ENCODE measurements around the gene PRKRIP1.

Gene PRKRIP1

DNA sequence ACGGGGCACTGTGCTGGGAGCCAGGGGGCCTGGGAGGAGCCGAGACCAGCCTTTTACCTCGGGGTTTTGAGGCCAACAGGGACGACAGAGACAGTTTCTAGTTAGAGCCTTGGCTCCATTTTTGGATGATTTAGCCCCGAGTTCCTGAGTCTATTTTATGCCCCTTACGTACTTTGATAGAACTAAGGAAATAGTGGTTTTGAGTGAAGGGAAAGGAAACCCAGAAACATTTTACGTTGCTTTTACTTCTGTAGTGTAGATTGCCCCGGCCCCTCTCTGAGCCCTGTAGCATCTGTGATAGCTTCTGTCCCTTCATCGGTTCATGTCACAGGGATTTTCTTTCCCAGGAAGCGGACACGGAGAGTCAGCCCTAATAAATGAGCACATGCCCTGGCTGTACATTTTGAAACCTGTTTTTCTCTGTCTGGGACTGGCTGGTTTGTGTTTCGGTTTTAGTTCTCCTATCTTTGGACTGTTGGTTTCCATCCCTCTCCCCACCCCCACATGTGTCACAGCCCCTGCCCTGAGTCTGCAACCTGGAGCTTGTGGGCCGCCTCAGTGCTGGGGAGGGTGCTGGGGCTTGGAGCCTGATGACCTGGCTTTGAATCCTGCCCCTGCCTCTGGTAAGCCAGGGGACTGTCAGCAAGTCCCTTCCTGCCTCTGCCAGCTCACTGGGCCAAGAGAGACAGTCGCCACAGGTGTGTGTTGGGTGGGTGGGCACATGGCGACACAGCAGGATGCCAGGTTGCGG lies 30.3 kb downstream of the PRKRIP1 start:
- no peak overlapping the region for H3K4me3 ChIP-seq (ENCODE audit: low read depth, low read length)
- TF ChIP-seq POLR2A (IDR thresholded peaks at IDR 0.05; ENCODE audit: extremely low read depth, insufficient read length) (no peak), CTCF (IDR thresholded peaks at IDR 0.05; ENCODE audit: low read depth, low read length) (no peak), MYC (IDR thresholded peaks at IDR 0.05; ENCODE audit: low read depth, low read length) (no peak)
- TF ChIP-seq, protein P1, sequence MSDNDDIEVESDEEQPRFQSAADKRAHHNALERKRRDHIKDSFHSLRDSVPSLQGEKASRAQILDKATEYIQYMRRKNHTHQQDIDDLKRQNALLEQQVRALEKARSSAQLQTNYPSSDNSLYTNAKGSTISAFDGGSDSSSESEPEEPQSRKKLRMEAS (IDR thresholded peaks at IDR 0.05; ENCODE audit: low read depth, low read length): no peak
- no peak for DNase-seq (ENCODE audit: low read depth)

- no peak overlapping the region for H3K4me3 ChIP-seq (ENCODE audit: low read depth, low read length)
- DNase-seq (ENCODE audit: low read depth): no peak
- TF ChIP-seq, protein P1 (IDR thresholded peaks at IDR 0.05; ENCODE audit: low read depth, low read length): no peak
- TF ChIP-seq MYC (IDR thresholded peaks at IDR 0.05; ENCODE audit: low read depth, low read length) (no peak), POLR2A (IDR thresholded peaks at IDR 0.05; ENCODE audit: extremely low read depth, insufficient read length) (no peak), CTCF (IDR thresholded peaks at IDR 0.05; ENCODE audit: low read depth, low read length) (no peak)
Measured at GRCh38 chr7:102427019-102427405, 30.8 kb downstream of the PRKRIP1 start.

GRCh38 chr7:102429141-102429899 lies 33.2 kb downstream of the PRKRIP1 start:
- TF ChIP-seq POLR2A (IDR thresholded peaks at IDR 0.05; ENCODE audit: extremely low read depth, insufficient read length): no peak
- TF ChIP-seq CTCF (IDR thresholded peaks at IDR 0.05; ENCODE audit: low read depth, low read length): no peak
- TF ChIP-seq, protein P1 (IDR thresholded peaks at IDR 0.05; ENCODE audit: low read depth, low read length): no peak
- no peak for TF ChIP-seq MYC (IDR thresholded peaks at IDR 0.05; ENCODE audit: low read depth, low read length)
- no peak for DNase-seq (ENCODE audit: low read depth)
- no peak overlapping the region for H3K4me3 ChIP-seq (ENCODE audit: low read depth, low read length)

DNA sequence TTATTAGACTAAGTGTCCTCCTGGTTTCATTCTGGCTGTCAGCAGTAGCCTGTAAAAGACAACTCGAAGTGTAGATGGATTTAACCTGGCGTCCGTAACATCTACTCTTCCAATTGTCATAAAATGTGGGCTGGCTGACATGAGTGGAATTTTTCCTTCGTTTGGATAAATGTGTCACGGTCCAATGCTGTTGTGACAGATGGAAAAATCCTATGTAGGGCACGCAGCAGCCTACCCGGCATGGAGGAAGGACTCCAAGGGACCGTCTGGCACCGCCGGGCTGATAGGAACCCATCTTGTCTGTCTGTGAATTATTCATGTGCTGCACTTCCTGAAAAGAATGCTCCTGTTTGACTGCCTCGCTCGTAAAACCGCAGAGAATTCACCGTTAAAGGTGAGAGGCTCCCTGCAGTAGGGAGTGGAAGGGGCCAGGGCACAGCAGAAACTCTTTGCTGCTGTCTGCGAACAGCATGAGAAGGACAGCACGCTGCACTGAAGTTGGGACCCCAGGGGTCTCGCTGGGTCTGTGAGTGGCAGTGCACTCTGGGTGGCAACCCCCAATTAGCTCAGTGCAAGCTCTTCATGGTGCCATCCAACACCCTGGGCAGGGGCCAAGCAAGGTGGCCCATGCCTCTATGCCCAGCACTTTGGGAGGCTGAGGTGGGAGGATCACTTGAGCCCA lies 35.6 kb downstream of the PRKRIP1 start:
- no peak overlapping the region for H3K4me3 ChIP-seq (ENCODE audit: low read depth, low read length)
- peak; percentile 75 for DNase-seq (ENCODE audit: low read depth)
- TF ChIP-seq, protein P1 (IDR thresholded peaks at IDR 0.05; ENCODE audit: low read depth, low read length): peak; percentile 25; the same call in 1 of the 2 replicates
- 0 out of 2 replicates have a peak, but pooled peaks have one; percentile 4 for TF ChIP-seq MYC (IDR thresholded peaks at IDR 0.05; ENCODE audit: low read depth, low read length)
- TF ChIP-seq POLR2A (IDR thresholded peaks at IDR 0.05; ENCODE audit: extremely low read depth, insufficient read length): no peak

DNA sequence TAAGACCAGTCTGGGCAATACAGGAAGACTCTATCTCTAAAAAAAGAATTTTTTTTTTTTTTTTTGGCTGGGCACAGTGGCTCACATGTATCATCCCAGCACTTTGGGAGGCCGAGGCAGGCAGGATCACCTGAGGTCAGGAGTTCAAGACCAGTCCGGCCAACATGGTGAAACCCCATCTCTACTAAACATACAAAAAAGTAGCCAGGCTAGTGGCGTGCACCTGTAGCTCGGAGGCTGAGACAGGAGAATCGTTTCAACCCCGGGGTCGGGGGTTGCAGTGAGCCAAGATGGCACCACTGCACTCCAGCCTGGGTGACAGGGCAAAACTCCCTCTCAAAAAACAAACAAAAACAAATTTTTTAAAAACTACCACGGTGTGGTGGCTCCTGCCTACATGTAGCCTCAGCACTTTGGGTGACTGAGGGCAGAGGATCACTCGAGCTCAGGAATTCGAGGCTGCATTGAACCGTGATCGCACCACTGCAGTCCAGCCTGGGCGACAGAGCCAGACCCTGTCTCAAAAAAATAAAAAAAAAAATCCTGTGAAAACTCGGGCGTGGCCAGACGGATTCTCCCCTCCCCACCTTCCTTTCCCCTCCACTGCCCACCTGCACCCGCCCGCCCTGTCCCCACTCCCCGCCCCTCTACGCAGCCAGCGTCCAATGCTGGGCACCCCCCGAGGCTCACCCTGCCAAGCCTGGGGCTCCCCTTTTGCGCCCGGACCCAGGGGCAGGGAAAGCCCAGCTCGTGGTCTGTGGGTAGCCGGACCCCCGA lies 36.5 kb downstream of the PRKRIP1 start:
- TF ChIP-seq, protein P1 (IDR thresholded peaks at IDR 0.05; ENCODE audit: low read depth, low read length): no peak
- TF ChIP-seq MYC (IDR thresholded peaks at IDR 0.05; ENCODE audit: low read depth, low read length) (no peak), CTCF (IDR thresholded peaks at IDR 0.05; ENCODE audit: low read depth, low read length) (no peak)
- H3K4me3 ChIP-seq (ENCODE audit: low read depth, low read length): no peak overlapping the region
- DNase-seq (ENCODE audit: low read depth): no peak

All from NB4 (cell line).